Stimulated activated CD8-positive, alpha-beta memory T cell treated with anti-CD3 and anti-CD28 coated beads, Interleukin-4, amount 100 ng/mL, for 1 hour (primary cell): ENCODE data around the gene DUSP2.
"Not testable (repeated sequence)": the region's sequence is repeated elsewhere in the genome, so short reads cannot be mapped to it uniquely, and the experiment has no call there.

Experiments used
- DNase-seq, 2 donors: peaks; one replicate each; pipeline ENCODE4 v3.0.0-alpha.2; 2020; ENCODE audit warnings: low read depth in 2 of 2, low spot score in 1 of 2

DUSP2 gene

GRCh38 chr2:96147593-96148201 is 2.5 kb upstream of the DUSP2 start:
- DNase-seq, result no peak

GRCh38 chr2:96146881-96147592 is 1.8 kb upstream of the DUSP2 start:
- no peak for DNase-seq

GRCh38 chr2:96146153-96146880 is 1.1 kb upstream of the DUSP2 start:
- peak; percentile 49 to 69 for DNase-seq

- DNase-seq, result no peak
Observed at GRCh38 chr2:96145848-96146152, 560 bp upstream of the DUSP2 start.

- no peak for DNase-seq
Observed at GRCh38 chr2:96144481-96145035, 682 bp downstream of the DUSP2 start.

GRCh38 chr2:96143848-96144480 is 1.3 kb downstream of the DUSP2 start:
- DNase-seq, result no peak

GRCh38 chr2:96143231-96143847 is 1.9 kb downstream of the DUSP2 start:
- DNase-seq, result no peak

- DNase-seq, result peak; percentile 42 to 58
Observed at GRCh38 chr2:96142217-96143113, 2.8 kb downstream of the DUSP2 start.

GRCh38 chr2:96141624-96141967 is 3.6 kb downstream of the DUSP2 start:
- not testable (repeated sequence) for DNase-seq

- no peak for DNase-seq
Observed at GRCh38 chr2:96140941-96141623, 4.2 kb downstream of the DUSP2 start.

GRCh38 chr2:96139181-96139758 is 6.0 kb downstream of the DUSP2 start:
- DNase-seq, result no peak

- no peak for DNase-seq
Observed at GRCh38 chr2:96138179-96139145, 6.8 kb downstream of the DUSP2 start, which contains the start of gene ASTL. Gene ASTL (minus strand): TSS chr2:96138502. CDS start chr2:96138436, 66 bp downstream.

GRCh38 chr2:96137321-96138178 is 7.7 kb downstream of the DUSP2 start:
- DNase-seq, result no peak

- no peak for DNase-seq
Observed at GRCh38 chr2:96136129-96136720, 9.0 kb downstream of the DUSP2 start.

- DNase-seq, result no peak
Observed at GRCh38 chr2:96135621-96136020, 9.6 kb downstream of the DUSP2 start.

- no peak for DNase-seq
Observed at GRCh38 chr2:96135171-96135570, 10.1 kb downstream of the DUSP2 start.

GRCh38 chr2:96134421-96134820 is 10.8 kb downstream of the DUSP2 start:
- no peak for DNase-seq
